Suppressor macrophage (primary cell): ENCODE measurements around the gene CDC45.
A peak's percentile ranks its signal among the peaks of the same experiment; 100 is the strongest.
"Not testable (repeated sequence)": the region's sequence is repeated elsewhere in the genome, so short reads cannot be mapped to it uniquely, and the experiment has no call there.

Experiments
- DNase-seq, 4 experiments: peaks; one replicate each; pipeline ENCODE4 v3.0.0-alpha.2; 2020 to 2022
- total RNA-seq, 17 experiments: gene quantifications; one replicate each; lab custom pipeline; 2026; ENCODE audit warnings: mixed read lengths in 6 of 17, inconsistent platforms in 3 of 17; lab: John Stamatoyannopoulos, UW

The CDC45 gene, protein sequence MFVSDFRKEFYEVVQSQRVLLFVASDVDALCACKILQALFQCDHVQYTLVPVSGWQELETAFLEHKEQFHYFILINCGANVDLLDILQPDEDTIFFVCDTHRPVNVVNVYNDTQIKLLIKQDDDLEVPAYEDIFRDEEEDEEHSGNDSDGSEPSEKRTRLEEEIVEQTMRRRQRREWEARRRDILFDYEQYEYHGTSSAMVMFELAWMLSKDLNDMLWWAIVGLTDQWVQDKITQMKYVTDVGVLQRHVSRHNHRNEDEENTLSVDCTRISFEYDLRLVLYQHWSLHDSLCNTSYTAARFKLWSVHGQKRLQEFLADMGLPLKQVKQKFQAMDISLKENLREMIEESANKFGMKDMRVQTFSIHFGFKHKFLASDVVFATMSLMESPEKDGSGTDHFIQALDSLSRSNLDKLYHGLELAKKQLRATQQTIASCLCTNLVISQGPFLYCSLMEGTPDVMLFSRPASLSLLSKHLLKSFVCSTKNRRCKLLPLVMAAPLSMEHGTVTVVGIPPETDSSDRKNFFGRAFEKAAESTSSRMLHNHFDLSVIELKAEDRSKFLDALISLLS
- 2.0 to 23.2 (median 9.6) reads per million in 17 experiments for total RNA-seq

DNA sequence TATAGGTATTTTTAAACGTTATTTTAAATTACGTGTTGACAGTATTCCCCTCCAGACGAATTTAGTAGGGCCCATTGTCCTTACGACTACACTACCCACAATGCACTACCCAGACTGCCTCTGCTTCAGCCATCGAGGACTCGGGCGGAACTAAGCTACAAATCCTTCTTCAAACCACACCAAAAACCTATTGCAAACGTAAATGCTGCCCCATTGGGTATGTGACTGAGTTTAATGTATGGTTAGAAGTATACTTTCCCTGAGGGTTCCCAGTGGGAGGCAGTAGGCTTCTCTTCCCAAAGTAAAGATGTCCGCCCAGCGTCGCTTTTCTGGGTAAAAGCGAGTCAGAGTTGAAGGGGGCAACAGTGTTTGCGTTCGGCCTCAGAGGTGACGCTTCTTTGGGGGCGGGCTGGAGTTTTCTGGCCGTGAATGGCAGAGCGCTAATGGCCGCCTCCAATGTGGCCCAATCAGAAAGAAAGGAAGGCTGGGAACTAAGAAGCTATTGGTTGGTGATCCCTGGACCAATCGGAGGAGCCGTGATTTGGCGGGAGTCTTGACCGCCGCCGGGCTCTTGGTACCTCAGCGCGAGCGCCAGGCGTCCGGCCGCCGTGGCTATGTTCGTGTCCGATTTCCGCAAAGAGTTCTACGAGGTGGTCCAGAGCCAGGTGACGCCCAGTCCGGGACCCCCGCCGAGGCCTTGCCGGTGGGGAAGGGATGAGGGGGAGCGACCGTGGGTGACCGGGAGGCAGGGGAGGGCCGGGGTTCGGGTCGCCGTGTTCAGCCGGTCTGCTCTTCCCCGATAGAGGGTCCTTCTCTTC, at the start of gene CDC45:
TSS of gene CDC45 (plus strand) at position 566 of the 818 bp plus-strand sequence. CDS start at position 615, 49 bp downstream.
- DNase-seq = peak; percentile 98 to 99 (median 98)

DNA sequence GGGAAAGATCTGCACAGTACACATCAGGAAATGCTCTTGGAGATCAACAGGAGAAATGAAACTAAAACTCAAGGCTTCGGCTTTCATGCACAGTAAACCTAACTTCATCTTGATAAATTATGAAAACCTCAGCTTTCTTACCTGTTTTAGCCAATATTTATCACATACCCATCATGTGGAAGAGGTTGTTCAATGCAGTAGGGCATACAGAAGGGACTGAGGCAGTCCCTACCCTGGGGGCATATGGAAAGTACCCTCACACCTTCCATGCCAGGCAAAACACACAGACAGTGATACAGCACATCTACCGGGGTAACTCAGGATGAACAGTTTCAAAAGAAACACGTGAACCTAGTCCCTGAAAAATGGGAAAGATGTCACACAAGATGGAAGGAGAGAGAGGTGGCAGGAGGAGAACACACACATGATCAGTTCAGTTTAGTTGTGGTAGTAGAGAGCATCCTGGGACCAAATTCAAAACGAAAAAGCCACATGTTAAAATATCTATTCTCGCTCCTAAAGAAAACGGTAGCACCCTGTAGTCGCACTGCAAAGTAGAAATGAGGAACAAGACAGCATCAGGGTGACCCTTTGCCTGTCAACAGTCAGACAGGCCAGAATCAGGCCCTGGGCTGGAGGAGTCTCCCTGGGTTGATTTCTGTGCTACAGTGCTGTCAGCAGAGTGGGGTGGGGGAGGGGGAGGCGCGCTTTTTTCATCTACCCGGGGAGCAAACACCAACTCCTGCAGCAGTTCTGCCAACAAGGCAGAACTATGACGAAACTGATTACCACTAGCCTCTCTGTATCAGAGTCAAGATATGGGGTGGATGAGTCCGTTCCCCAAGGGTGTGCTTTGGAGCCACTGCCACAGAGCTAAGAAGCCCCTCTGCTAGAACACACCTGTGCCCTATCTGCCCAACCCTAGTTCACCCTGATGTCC, 49.5 kb upstream of the CDC45 start:
- DNase-seq = peak; percentile 58 to 77 (median 72)

DNA sequence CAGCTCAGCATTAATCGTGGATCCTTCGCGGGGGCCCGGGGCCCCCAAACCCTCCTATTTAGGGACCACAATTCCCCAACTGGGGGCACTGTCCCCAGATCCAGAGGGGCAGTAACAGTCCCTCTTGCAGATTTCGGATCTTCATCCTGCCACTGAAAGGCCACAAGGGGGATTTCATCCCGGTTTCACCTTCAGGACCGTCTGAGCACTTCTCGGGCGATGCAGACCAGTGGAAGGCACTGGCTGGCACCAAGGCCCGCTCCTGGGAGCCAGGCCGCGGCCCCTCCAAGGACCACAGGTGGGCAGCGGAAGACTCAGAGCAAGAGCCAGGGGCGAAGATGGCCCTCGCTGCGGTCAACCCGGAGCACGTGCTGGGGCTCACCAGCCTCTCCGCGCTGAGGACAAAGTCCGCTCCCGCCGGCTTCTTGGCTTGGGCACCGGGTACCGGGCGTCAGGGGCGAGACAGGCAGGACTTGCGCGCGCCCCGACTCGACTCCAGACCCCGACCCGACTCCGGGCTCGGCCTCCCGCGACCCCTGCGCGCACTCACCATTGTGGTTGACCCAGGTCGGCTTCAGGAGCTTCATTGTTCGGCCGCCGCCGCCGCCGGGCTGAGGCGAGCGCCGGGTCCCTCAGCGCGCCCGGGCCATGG, 48.7 kb upstream of the CDC45 start:
- peak; percentile 21 to 49 (median 32) for DNase-seq

DNA sequence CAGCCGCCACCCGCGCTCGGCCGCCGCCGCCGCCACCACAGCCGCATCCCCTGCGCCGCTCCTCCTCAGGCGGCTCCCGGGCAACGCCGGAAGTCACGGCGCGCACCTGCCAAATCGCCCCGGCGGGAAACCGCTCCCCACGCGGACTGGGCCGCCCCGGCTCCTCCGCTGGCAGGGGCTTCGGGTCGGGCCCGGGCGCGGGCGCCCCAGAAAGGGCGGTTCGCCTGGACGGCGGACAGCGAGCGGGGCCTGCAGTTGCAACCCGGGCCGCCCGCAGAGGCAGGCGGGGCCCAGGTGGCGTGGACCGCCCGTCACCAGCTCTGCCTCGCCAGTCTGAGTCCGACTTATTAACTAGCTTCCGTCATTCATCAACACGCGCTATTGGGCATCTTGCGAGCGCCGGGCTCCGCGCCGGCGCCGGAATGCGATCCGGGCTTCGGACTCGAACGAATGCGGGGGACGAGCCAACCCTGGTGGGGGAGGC, 48.0 kb upstream of the CDC45 start, which contains the start of gene HIRA:
TSS of gene HIRA (minus strand) at position 85 of the 484 bp plus-strand sequence. CDS start 257 bp downstream, outside the sequence.
- DNase-seq = peak; percentile 79 to 91 (median 86)

DNA sequence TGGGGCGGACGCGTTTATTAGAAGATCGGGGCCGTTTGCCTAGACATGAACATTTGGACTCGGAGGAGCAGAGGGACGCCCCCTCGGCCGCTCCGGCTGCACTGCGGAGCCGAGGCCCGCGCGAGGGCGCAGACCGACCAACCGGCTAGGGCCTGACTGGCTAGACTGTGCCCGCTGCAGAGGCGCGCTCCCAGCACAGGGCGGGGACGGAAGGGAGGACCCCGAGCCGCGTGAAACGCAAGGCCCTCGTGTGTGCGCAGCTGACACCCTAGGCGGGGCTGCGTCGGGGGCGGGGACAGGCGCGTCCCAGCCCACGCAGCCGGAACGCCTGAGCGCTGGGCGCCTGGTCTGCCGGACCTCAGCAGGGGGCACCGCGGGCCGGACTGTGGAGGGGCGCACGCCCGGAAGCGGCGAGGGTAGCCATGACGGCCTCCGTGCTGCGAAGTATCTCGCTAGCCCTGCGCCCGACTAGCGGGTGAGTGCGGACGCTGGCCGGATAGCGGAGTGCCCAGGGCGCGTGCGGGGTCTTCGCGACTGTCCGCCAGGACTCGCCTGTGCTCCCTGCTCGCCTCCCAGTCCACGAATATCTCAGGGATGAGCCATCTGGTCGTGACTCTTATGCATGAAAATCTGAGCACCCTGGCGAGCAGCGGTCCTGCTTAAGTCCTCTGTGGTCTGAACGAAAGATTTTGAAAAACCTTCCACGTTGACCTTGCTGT, 47.4 kb upstream of the CDC45 start, which contains the start of gene MRPL40:
TSS of gene MRPL40 (plus strand) at position 413 of the 719 bp plus-strand sequence. CDS start at position 423, 10 bp downstream.
- DNase-seq = peak; percentile 98 to 99 (median 99)

DNA sequence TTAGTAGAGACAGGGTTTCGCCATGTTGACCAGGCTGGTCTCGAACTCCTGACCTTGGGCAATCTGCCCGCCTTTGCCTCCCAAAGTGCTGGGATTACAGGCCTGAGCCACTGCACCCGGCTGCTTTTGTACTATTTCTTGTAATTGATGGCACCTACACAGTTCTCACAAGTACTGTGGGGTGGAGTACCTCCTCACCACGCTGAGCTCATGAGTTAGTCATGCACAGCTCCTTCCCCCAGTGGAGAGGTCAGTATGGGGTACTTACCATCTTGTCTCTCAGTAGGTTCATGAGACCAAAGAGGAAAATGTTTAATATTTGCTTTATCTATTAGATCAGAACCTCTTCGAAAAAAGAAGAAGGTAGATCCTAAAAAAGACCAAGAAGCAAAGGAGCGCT, 45.3 kb upstream of the CDC45 start:
- peak in 2 of 4 experiments; percentile 13 to 14 for DNase-seq

DNA sequence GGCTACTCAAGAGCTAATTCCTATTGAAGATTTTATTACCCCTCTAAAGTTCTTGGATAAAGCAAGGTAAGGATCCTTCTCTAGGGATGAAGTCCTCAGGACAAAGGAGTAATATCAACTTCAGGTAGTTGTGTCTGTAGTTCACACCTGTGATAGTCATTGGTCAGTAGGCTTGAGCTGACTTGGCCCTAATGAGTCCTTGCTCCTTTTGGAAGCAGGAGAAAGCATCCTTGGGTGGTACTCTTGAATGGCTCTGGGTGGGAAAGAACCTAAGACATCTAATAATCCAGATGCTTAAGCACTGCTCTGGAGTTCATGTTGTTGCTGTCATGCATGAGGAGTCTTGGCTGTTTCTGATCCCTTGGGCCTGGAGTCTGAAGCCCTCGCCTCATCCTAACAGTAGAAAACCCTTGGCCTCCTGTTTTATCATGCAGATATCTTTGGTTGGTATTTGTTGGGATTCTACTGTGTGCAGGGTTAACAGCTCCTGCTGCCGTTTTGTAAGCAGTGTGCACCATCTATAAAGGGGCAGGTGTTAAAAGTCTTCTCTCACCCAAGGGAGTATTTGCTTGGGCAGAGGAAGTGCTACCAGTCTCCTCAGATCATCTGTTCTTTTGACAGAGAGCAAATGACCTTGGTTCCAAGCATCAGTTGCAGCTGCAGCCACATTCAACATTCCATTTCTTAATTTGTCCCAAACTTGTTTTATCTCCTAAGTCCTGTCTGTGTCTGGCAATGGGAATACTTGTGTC, 44.7 kb upstream of the CDC45 start:
- no peak for DNase-seq

DNA sequence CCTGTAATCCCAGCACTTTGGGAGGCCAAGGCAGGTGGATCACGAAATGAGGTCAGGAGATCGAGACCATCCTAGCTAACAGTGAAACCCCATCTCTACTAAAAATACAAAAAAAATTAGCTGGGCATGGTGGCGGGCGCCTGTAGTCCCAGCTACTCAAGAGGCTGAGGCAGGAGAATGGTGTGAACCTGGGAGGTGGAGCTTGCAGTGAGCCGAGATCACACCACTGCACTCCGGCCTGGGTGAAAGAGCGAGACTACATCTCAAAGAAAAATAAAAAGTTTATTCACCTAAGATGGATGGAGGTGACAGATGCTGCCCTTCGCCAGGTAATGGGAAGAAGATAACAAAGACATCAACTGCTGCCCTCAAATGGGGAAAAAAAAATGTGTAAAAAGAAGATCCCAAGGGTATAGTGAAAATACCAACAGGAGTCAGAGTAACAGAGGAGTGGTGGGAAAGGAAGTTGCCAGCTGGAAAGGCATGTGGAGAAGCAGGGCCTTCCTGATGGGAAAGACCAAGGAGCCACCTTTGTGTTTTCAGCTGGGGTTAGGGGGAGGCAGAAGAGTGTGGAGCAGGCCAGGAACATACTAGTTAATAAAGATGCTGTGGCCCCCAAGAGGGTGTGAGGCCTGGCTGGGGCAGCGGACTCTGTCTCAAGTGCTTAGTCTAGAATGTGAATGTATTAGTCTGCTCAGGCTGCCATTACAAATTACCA, 43.1 kb upstream of the CDC45 start:
- not testable (repeated sequence) for DNase-seq

DNA sequence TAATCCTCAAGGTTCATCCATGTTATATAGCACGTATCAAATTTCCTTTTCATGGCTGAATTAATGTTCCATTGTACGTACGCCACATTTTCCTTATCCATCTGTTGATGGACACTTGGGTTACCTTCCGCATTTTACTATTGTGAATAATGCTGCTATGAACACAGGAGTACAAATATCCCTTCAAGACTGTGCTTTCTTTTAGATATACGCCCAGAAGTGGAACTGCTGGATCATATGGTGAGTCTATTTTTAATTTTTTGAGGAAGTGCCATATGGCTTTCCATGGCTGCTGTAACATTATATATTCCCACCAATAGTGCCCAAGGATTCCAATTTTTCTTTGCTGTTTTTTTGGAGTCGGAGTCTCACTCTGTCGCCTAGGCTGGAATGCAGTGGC, 41.4 kb upstream of the CDC45 start:
- peak in 2 of 4 experiments; percentile 37 to 55 for DNase-seq

DNA sequence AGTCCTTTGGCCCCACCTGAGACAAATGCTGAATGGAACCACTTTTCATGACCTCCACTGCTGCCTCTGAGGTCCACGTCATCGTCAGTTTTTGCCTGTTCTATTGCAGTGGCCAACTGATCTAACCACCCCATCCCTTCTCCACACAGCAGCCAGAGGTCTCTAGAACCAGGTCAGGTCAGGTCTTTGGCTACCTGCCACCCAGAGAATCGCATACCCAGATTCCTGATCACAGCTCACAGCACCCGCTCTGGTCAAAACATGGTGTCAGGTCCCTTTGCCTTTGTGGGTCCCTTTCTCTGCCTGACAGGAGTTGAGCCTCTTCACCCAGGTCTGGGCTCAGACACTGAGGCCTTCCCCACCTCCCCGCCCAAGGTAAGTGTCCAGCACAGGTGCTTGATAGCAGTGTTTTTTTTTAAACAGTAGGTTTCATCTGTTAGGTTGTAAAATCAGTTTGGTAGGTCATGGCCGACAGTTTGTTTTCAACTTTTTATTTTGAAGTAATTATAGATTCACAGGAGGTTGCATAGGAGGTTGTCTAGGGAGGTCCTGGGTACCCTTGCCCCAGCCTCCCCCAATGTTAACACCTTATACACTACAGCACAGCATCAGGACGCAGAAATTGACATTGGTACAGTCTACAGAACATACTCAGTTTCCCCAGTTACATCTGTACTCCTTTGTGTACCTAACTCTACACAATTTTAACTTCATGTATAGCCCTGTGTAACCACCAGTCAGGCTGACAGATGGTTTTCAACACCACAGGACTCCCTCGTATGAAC, 39.1 kb upstream of the CDC45 start:
- no peak for DNase-seq

DNA sequence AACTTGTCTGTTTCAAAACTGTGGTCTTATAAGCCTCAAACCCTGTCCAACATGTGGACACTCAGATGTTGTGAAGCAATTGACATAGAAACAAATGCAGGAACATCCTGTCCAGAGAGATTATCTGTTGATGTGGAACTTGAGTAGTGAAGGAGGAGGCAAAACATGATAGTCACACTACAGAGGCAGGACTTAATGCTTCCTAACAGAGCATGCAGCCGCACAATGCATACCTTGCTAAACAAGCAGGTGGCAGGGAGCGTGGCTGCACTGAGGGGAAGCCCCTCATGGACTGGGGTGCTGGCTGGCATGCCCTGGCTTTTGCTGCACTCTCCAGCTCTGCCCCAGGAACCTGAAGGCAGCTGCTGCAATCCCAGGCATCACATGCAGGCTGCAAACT, 37.6 kb upstream of the CDC45 start:
- DNase-seq = no peak

DNA sequence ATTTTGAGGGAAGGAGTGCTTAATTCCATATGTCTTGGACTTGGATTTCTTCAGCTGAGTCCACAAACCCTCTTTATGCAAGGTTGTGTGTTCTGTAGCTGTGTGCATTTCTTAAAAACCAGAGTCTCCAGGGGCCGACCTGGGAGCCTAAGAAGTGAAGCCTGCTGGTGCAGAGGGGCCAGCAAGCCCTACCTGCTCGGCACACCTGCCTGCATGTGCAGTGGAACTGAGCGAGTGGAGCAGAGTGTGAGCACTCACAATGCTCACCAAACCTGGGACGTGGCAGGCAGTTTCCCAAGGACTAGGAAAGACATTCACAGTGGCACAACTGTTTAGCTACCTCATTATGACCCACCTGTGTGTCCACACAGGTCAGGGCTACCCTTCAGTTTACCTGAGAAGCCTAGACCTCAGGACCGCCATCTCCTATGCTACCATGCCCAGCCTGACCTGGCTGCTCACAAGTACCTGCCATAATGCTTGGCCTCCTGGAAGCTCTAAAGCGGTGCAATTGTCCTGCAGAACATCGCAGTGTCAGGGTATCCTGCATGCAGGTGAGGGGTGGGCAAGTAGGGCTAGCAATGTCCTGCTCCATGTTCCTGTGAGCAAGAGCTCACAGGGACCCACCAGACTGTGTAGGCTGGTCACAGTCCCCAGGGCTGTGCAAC, 36.0 kb upstream of the CDC45 start:
- DNase-seq = no peak

DNA sequence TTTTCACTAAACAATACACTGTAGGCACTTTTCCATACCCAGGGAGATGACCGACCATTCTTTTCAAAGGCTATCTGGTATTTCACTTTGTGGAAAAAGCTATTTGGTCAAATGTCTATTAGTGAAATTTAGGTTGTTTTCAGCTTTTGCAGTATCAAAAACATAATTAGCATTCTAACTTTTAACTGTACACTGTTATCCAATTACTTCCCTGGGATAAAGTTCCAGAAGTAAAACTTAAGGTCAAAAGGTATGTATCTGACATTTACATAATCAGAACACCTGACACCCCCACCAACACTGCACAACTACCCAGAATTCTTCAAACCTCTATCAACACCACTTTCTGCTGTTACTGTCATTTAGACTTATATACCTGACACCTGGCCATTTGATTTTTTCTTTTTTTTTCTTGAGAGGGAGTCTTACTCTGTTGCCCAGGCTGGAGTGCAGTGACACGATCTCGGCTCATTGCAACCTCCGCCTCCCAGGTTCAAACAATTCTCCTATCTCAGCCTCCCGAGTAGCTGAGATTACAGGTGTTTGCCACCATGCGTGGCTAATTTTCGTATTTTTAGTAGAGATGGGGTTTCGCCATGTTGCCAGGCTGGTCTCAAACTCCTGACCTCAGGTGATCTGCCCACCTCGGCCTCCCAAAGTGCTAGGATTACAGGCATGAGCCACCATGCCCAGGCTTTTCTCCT, 34.3 kb upstream of the CDC45 start:
- not testable (repeated sequence) for DNase-seq

DNA sequence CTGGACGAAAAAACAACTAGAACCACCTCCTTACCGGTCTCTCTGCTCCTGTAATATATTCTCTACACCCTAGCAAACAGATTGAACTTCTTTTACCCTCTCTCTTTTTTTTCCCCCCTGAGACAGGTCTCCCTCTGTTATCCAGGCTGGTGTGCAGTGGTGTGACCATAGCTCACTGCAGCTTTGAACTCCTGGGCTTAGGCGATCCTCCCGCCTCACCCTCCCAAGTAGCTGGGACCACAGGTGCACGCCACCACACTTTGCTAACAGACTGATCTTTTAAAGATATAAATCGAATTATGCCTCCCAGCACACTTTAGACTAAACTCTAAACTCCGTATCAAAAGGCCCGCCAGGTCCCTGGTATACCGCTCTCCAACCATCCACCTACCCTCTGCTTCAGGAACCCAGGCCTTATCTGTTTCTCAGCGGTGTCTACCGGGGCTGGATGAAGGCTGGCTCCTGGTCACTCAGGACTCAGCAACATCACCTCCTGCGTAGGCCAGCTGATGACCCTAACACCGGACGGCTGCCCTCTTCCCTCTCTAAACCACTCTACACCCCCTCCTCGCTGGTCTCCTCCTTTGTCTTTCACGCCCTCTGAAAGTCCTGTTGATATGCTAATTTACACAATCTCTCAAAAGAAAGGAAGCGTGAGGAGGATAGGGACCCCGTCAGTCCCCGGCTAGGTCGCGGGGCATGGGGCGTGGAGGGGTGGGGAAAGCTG, 33.0 kb upstream of the CDC45 start:
- DNase-seq = peak in 2 of 4 experiments; percentile 26 to 34

DNA sequence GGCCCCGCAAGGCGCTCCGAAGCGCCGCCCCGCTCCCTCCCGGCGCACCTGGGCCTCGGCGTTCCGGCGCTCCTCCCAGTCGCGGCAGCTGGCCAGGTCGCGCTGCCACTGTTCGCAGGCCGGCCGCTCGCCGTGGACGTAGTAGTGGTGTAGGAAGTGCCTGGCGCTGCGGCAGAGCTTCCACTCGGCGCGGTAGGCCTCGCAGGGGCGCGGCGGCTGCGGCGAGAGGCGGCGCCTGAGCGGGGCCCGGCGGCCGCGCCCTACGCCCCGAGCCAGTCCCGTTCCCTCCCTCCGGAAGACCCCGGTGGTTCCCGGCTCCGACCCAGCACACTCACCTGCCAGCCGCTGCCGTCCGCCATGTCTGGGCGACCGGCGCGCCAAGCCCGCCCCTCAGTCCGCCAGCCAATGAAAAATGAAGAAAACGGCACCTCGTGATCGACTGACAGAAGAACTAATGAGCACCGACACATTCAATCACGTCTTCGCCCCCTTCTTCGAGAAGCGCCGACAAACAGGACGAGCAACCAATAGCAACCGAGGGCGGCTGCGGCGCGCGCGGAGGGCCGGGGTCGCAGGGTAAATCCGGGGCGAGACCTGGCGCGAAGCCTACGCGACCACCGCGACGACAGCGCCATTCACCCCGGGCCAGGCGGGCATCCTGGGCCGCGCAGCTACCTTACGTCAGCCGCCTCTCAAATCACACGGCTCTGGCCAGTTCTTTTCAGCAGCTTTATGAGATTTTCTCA, 32.2 kb upstream of the CDC45 start, which contains the start of gene C22orf39:
TSS of gene C22orf39 (minus strand) at position 382 of the 746 bp plus-strand sequence. CDS start at position 359, 23 bp downstream.
- DNase-seq = peak; percentile 90 to 94 (median 92)
